NCI-H2171 (cell line): ENCODE data around the gene SLC25A31.
A peak's percentile ranks its signal among the peaks of the same experiment; 100 is the strongest.

Experiments
- DNase-seq: peaks from one replicate; lab custom pipeline; 2025; lab: John Stamatoyannopoulos, UW

Gene SLC25A31

GRCh38 chr4:127777487-127777886, 47.3 kb downstream of the SLC25A31 start:
- DNase-seq = no peak

DNA sequence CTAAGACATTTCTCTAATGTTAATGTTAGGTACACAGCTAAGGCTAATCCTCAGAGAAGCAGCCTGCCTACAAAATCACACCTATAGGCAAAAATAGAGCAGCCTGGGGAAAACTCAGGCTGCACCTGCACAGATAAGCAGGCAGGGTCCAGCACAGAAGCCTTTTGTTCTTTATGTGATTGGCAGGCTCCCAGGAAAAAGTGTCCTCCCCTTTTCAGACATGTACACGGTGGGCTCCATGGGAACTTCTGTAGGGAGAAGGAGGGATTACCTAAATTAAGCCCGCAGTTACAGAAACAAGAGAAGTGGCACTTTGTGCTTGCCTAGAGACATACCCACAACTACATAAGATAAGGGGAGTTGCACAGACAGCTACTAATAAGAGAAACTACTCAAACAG, 47.9 kb downstream of the SLC25A31 start:
- DNase-seq = no peak

DNA sequence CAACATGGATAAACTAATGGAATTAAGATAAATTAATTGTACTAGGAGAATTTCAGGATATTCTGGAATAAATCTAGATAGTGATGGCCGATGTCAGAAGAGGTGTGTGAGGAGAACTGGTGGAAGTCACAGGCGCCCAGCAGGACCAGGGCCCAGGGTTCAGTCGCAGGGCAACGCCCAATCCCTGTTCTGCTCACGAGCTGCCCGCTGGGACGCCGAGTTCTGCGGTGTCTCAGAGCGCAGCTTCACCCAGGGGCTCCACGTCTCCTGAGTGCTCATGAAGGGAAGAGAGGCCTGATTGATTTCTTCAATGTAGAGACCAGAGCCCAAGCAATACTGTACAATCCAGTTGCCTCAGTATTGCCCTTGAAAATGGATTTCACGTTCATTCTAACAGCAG, 50.4 kb downstream of the SLC25A31 start:
- DNase-seq = no peak

DNA sequence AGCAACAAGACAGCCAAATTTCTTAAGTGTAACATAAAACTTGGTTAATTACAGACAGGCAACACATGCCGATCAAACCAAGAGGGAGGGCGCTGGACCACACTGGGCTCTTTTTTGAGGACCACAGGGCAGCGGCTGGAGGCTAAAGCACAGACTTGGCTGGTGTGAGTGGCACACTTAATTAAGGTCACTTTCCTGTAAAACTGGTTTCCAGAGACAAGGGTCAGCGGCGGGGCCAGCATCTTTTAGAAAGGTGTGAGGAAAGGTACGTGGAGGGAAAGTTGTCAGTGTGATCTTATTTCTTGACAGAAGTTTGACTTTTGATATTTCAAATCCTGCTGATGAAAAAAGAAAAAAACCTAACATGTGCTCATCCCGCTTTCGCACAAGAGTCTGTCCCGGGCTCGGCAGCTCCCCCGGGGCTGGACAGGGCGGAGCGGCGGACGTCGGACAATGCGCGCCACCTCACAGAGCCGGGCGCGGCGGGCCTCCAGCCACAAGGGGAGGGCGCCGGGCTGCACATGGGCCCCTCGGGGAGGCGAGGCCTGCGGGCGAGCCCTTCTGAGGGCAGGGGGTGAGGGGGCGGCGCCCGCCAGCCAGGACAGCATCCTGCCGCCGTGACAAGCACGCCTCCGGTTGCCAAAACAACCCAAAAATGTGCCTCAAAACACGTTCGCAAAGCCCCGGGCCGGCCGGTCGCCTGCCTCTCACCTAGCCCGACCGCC, 51.3 kb downstream of the SLC25A31 start:
- no peak for DNase-seq

DNA sequence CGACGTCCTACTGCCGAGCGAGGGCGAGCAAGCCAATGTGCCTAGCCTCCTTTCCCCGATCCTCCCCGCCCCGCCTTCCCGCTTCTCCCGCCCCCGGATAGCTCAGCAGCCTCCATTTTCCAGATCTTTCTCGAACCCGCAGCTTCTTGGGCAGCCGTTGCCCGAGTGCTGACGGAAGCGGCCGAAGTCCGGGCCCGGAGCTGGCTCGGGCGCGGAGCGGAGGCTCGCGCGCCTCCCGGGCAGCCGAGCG, 51.8 kb downstream of the SLC25A31 start:
- no peak for DNase-seq

DNA sequence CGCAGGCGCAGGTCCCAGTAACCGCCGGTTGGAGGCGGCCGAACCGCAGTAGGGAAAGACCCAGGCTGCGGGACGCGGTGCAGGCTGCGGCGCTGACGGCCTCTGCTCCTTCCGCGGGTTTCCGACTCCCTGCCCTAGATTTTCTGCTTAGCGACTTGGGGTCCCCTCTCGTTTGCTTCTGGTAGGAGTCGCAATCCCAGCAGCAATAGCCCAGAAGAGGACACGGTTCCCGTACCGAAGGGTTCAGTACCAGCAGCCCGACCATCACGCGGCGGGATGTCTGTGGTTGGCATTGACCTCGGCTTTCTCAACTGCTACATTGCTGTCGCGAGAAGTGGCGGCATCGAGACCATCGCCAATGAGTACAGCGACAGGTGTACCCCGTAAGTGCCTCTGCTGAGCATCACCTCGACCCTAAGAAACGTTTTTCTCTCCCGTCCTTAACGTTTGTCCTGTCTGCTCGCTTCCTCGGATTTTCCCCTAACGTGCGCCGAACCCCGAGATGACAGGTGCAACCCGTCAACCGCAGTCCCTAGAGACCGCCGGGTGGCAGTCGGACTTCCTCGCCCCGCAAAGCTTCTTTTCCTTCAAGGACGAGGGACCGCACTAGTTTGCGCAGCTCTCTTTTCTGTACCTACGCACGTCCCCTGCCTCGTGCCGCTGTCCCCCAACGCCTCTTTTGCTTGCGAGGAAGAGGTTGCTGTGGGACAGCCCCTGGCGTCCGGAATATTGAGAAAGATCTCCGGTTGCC, 52.2 kb downstream of the SLC25A31 start, which contains the start of gene HSPA4L:
Gene HSPA4L (plus strand): TSS at position 48 of the 751 bp plus-strand sequence. CDS start 229 bp downstream, at position 277.
- DNase-seq = peak; percentile 44

DNA sequence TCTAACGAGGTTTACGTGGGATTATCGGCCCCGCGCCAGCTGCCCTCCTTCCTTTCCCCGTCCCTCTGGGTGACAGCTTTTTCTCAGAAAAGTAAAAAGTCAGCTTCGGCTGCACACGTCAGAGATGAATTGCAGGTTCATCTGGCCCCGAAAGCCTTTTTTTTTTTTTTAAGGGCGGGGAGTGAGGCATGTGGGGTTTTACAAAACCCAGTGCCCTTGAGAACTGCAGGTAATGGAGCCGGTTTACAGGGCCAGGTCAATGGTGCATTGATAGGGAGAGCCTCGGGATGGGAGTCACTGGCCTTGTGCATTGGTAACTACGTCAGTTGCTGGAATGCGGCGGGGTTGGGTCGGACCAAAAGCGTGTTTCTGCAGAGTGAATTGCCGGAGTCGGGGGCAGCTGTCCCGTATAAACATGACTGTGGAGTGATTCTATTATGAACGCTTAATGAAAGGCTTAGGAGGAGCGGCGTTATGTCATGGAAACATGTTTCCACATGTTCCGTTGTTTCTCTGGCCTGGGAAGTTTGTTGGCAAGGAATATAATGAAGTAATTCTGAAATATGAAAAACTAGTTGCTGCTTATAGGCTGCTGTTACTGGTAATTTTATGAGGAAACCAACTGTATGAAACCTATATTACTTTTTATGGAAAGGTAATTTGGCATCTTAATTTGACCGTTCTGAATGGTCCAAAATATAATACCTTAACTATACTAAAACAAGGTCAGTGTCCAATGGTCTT, 53.0 kb downstream of the SLC25A31 start:
- peak; percentile 0 for DNase-seq

DNA sequence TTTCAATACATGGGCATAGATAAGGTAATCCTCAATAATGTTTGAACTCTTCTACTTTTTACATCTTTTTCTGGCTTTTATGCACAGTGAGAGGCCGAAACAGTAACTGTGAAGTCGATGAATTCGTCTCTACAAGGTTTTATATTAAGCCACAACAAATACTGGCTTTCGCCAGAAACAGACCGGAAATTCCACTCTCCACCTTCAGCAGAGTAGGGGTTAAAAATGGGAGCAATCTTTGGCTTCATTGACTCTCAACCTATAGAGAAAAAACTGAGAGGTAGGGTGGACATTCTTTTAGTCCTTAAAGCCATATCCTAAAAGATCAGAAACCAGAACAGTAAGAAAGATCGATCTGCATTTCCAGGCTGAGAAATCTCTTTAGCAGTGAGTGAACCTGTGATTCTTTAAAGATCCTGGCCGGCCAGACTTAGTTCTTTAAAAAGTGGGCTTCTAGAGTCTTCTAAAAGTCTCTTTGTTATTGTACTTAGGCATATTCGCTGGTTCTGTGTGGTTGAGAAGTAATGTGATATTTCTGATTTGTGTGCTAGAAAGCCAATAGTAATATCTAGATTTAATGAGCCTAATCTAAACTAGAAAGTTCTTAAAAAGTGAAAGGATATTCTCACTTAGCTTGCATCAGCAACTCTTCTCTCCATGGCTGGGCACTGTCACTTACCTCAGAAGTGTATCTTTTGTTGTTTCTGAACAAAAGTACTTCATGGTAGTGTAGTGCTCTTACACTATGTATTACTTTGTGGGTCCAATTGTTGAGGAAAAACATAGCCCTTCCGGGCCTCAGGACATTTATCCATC, 54.0 kb downstream of the SLC25A31 start:
- no peak for DNase-seq

GRCh38 chr4:127788517-127788916, 58.3 kb downstream of the SLC25A31 start:
- no peak for DNase-seq

GRCh38 chr4:127791391-127791790, 61.2 kb downstream of the SLC25A31 start:
- no peak for DNase-seq

- DNase-seq = no peak
Measured at GRCh38 chr4:127793528-127793927, 63.3 kb downstream of the SLC25A31 start.

GRCh38 chr4:127799711-127800110, 69.5 kb downstream of the SLC25A31 start:
- DNase-seq = no peak

DNA sequence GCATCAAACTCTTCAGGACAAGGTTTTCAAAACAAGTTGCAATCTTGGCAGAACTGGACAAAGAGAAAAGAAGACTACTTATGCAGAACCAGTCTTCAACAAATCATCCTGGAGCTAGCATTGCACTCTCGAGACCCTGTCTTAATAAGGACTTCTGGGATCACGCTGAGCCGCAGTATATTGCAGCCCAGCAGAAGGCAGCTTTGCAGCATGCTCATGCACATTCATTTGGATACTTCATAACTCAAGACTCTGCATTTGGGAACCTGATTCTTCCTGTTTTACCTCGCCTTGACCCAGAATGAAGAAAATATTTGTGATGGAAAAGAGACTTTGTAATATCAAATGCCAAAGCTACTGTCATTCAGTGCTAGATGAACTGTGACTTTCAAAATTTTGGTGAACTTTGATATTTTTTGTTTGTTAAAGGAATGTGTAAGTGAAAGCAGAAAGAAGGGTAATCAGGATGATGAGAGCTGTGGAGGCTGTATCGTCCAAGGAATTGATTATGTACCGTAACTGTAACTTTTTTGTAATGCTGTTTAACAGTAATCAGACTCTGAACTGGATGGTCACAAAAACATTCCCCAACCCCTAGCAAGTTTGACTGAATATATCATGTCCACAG, 79.1 kb downstream of the SLC25A31 start:
- DNase-seq = no peak

DNA sequence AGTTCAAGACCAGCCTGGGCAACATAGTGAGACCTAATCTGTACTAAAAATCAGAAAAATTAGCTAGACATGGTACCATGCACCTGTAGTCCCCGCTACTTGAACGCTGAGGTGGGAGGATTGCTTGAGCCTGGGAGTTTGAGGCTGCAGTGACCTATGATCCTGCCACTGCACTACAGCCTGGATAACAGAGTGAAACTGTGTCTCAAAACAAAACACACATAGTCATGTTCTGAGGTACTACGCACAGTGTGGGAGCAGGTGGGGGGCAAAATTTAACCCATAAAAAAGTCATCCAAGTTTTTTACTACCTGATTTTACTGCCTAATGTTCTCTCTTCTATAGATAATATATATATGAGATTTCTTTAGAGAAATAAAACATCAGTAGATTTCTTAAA, 80.4 kb downstream of the SLC25A31 start:
- DNase-seq = no peak

DNA sequence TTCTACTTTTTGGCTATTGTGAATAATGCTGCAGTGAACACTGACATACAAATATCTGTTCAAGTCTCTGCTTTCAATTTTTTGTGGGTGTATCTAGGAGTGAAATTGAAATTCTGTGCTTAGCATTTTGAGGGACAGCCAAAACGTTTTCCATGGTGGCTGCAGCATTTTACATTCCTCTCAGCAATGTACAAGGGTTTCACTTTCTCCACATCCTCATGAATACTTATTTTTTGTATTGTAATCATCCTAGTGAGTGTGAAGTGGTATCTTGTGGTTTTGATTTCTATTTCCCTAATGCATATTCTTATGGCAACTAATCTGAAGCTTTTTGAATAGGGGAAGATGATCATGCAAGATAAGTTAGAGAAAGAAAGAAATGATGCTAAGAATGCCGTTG, 92.2 kb downstream of the SLC25A31 start:
- no peak for DNase-seq
